ENCODE results near the gene PAEP.

DNA sequence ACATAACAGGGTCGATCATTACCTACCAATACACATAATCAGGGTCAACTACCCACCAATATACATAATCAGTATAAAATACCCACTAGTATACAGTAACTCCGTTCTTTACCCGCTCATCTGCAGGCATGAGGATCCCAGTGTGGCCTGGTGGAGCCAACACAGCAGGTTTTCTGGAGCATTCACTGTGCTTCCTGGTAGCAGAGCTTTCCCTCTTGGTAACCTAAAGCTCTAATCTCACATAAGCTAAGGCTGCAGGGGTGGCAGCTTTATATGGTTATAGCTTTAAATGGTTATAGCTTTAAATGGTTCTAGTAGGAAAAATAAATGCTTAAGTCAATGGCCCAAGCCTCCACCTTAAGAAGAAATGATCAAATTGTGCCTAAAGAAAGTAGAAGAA lies 28.4 kb upstream of the PAEP start:
- no peak for TF ChIP-seq CTCF (IDR thresholded peaks at IDR 0.05; ENCODE audit: insufficient read depth, low read length, poor library complexity, severe bottlenecking)
- no peak for TF ChIP-seq EZH2phosphoT487 (conservative IDR thresholded peaks at IDR 0.05; ENCODE audit: low read length)

Data from SU-DHL-6 (cell line).